Gastrocnemius medialis (tissue), 4 donors: ENCODE data around the gene CRISPLD2.

ENCODE experiments used
- CTCF ChIP-seq, 5 experiments: fragments of 450-650 bp in 3 of 5; fragments of 200-600 bp in 2 of 5; sonication (generic) in 2 of 5; IDR thresholded peaks in 4 of 5; conservative IDR thresholded peaks in 1 of 5; 1 replicate in 4 of 5; 2 replicates in 1 of 5; pipeline ENCODE4 v1.5.1; 2016 to 2019; ENCODE audit warnings: antibody characterized with exemption in 5 of 5, mild to moderate bottlenecking in 3 of 5, moderate library complexity in 3 of 5
- POLR2A ChIP-seq, 2 donors: fragments of 450-650 bp; IDR thresholded peaks; one replicate each; pipeline ENCODE4 v1.6.1; 2017; ENCODE audit warnings: antibody characterized with exemption in 2 of 2, mild to moderate bottlenecking in 2 of 2, moderate library complexity in 2 of 2

GRCh38 chr16:84911486-84912216, 91.9 kb downstream of the CRISPLD2 start:
- TF ChIP-seq CTCF (IDR thresholded peaks at IDR 0.05 in 4 of 5, conservative IDR thresholded peaks at IDR 0.05 in 1 of 5) (no peak), POLR2A (IDR thresholded peaks at IDR 0.05) (no peak)
